ENCODE measurements around the gene CHGA.

DNA sequence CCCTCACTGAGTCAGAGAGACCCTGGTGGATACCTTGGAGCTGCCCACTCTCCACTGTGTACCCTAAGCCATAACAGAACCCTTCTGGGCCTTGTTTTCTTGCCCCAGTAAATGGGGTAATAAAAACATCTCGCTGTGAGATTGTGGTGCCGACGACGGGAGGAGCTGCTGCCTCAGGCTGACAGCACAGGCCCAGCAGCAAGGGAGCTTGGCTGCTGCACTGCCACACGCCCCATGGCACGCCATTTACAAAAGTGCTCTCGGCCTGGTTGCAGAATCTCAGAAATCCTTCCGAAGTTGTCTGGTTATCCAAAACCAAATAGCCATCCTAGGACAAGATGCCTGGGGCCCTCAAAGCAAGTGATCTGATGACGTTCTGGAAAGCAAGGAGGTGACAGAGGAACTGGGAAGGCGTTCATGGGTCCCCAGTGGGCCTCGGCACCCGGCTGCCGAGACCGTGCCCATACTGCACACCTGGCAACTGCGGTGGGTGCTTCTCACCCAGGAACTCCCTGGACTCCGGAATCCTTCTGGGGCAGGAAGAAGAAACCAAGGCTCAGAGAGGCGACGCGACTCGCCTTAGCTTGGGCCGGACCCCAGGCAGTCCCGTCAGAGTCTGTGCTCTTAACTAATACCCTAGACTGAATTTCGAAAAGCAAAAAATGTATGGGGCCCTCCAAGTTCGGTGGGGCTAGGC lies 26.7 kb downstream of the CHGA start:
- no peak for TF ChIP-seq CTCF (IDR thresholded peaks at IDR 0.05; ENCODE audit: insufficient read depth, low read length)
- no peak for TF ChIP-seq POLR2AphosphoS5 (IDR thresholded peaks at IDR 0.05; ENCODE audit: low read depth)
- TF ChIP-seq, protein P1, sequence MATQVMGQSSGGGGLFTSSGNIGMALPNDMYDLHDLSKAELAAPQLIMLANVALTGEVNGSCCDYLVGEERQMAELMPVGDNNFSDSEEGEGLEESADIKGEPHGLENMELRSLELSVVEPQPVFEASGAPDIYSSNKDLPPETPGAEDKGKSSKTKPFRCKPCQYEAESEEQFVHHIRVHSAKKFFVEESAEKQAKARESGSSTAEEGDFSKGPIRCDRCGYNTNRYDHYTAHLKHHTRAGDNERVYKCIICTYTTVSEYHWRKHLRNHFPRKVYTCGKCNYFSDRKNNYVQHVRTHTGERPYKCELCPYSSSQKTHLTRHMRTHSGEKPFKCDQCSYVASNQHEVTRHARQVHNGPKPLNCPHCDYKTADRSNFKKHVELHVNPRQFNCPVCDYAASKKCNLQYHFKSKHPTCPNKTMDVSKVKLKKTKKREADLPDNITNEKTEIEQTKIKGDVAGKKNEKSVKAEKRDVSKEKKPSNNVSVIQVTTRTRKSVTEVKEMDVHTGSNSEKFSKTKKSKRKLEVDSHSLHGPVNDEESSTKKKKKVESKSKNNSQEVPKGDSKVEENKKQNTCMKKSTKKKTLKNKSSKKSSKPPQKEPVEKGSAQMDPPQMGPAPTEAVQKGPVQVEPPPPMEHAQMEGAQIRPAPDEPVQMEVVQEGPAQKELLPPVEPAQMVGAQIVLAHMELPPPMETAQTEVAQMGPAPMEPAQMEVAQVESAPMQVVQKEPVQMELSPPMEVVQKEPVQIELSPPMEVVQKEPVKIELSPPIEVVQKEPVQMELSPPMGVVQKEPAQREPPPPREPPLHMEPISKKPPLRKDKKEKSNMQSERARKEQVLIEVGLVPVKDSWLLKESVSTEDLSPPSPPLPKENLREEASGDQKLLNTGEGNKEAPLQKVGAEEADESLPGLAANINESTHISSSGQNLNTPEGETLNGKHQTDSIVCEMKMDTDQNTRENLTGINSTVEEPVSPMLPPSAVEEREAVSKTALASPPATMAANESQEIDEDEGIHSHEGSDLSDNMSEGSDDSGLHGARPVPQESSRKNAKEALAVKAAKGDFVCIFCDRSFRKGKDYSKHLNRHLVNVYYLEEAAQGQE (IDR thresholded peaks at IDR 0.05; ENCODE audit: insufficient replicate concordance, low read depth): no peak

Data from HL-60 (cell line).